GM12878 (cell line): ENCODE measurements around the gene FOXP4. TPM values are rescaled to one million over a fixed set of nuclear protein-coding genes. Genes with fewer than 3 reads are reported as not detected.

Experiments
- ATAC-seq: fragments of 200-7000 bp; cut with Tn5 transposase; 3 replicates; pipeline ENCODE4 v1.9.1; 2020; ENCODE audit warnings: mild to moderate bottlenecking, moderate library complexity
- BruUV-seq: library from RNA; stranded (reverse); fragments of 400-500 nt; replicated peaks from 2 replicates; lab custom pipeline; 2021; lab: Mats Ljungman, UMichigan
- CTCF ChIA-PET: fragments of 300-600 bp; sonication (Branson Sonifier 250); formaldehyde crosslinking; extraction: SDS; loops from one replicate; lab custom pipeline; 2021; ENCODE audit warnings: inconsistent platforms; lab: Yijun Ruan, JAX
- POLR2A ChIA-PET: fragments of 350-600 bp; formaldehyde crosslinking; extraction: SDS; loops from one replicate; lab custom pipeline; 2021; ENCODE audit warnings: inconsistent platforms; lab: Charles Lee
- RAD21 ChIA-PET: fragments of 300-600 bp; sonication (Branson Sonifier 250); formaldehyde crosslinking; loops from one replicate; lab custom pipeline; 2023; ENCODE audit warnings: antibody characterized with exemption; ENCODE audit not compliant: unreplicated experiment; lab: Charles Lee
- SMC1A ChIA-PET: fragments of 300-600 bp; sonication (Branson Sonifier 250); formaldehyde crosslinking; loops from one replicate; lab custom pipeline; 2023; ENCODE audit not compliant: unreplicated experiment, uncharacterized antibody; lab: Charles Lee
- DNase-seq: peaks from one replicate; pipeline ENCODE4 v3.0.0-alpha.2; 2011; ENCODE audit warnings: low read depth, low spot score
- FAIRE-seq: peaks from 3 replicates; lab custom pipeline; 2011; peaks lifted over from hg19 to GRCh38; lab: Jason Lieb, UNC
- H2AFZ ChIP-seq: 2 replicates; pipeline ENCODE4 v1.6.0; 2011; ENCODE audit warnings: low read depth, low read length, control low read depth; ENCODE audit not compliant: control insufficient read depth
- H3K27ac ChIP-seq: 2 replicates; pipeline ENCODE4 v1.5.1; 2011; ENCODE audit warnings: control low read depth; ENCODE audit not compliant: control insufficient read depth, insufficient read depth
- H3K27me3 ChIP-seq, 2 experiments: replicated peaks in 1 of 2; 2 replicates each; pipeline versions ENCODE4 v1.6.0 to v1.6.1; 2011; ENCODE audit warnings: low read length in 1 of 2; ENCODE audit not compliant: control insufficient read depth in 2 of 2, insufficient read depth in 2 of 2
- H3K36me3 ChIP-seq, 2 experiments: 2 replicates each; pipeline ENCODE4 v1.5.1; 2011; ENCODE audit warnings: low read length in 1 of 2; ENCODE audit not compliant: control insufficient read depth in 2 of 2, insufficient read depth in 2 of 2
- H3K4me1 ChIP-seq: 2 replicates; pipeline ENCODE4 v1.6.1; 2011; ENCODE audit warnings: mild to moderate bottlenecking, low read length, moderate library complexity, mixed read lengths; ENCODE audit not compliant: control insufficient read depth, insufficient read depth
- H3K4me2 ChIP-seq: 2 replicates; pipeline ENCODE4 v1.6.0; 2011; ENCODE audit warnings: control low read depth; ENCODE audit not compliant: control insufficient read depth, insufficient read depth
- H3K4me3 ChIP-seq: fragments of 200-600 bp; sonication (generic); 2 replicates; pipeline ENCODE4 v1.5.1; 2016
- H3K79me2 ChIP-seq: 2 replicates; pipeline ENCODE4 v1.6.0; 2011; ENCODE audit warnings: low read length; ENCODE audit not compliant: control insufficient read depth, insufficient read depth
- H3K9ac ChIP-seq: 2 replicates; pipeline ENCODE4 v1.8.0; 2011; ENCODE audit warnings: low read length, control low read depth, mixed read lengths; ENCODE audit not compliant: control insufficient read depth, insufficient read depth
- H3K9me3 ChIP-seq: replicated peaks from 3 replicates; pipeline ENCODE4 v1.5.1; 2011; ENCODE audit warnings: mild to moderate bottlenecking, low read length; ENCODE audit not compliant: control insufficient read depth, insufficient read depth
- H4K20me1 ChIP-seq: 2 replicates; pipeline ENCODE4 v1.6.0; 2011; ENCODE audit not compliant: control insufficient read depth, insufficient read depth
- FOXK2 ChIP-seq: fragments of 450-650 bp; IDR thresholded peaks from 2 replicates; pipeline ENCODE4 v1.6.1; 2017; ENCODE audit warnings: mild to moderate bottlenecking, moderate library complexity
- MEF2B ChIP-seq: fragments of 450-650 bp; IDR thresholded peaks from 2 replicates; pipeline ENCODE4 v1.6.1; 2018; ENCODE audit warnings: mild to moderate bottlenecking, moderate library complexity; ENCODE audit not compliant: partially characterized antibody, poor library complexity, severe bottlenecking
- RELA ChIP-seq: fragments of 450-650 bp; IDR thresholded peaks from 2 replicates; pipeline ENCODE4 v1.8.0; 2014; ENCODE audit warnings: borderline replicate concordance; ENCODE audit not compliant: partially characterized antibody
- SUZ12 ChIP-seq: fragments of 200-600 bp; sonication (generic); IDR thresholded peaks from one replicate; pipeline ENCODE4 v1.6.1; 2018; ENCODE audit warnings: antibody characterized with exemption, mild to moderate bottlenecking; ENCODE audit not compliant: unreplicated experiment
- WGBS: methylation state at CpG from one replicate; pipeline ENCODE4 v1.1.6; 2016; ENCODE audit warnings: low lambda C conversion rate; ENCODE audit not compliant: insufficient replicate concordance, insufficient coverage; ENCODE audit errors: missing lambda C conversion rate; 5-methylcytosine and 5-hydroxymethylcytosine counted together
- in situ Hi-C: fragments of 300-500 bp; cut with MboI; formaldehyde crosslinking; loops from 9 replicates; pipeline ENCODE4 v1.14.3; 2018; ENCODE audit warnings: mixed read lengths
- intact Hi-C: fragments of 100-400 bp; cut with micrococcal nuclease; formaldehyde crosslinking; loops from one replicate; pipeline ENCODE4 v1.14.2; 2022; ENCODE audit not compliant: unreplicated experiment
- polyA plus RNA-seq, 11 experiments: library from polyadenylated mRNA; depleted of rRNA in 4 of 11; unstranded in 6 of 11; stranded (reverse) in 5 of 11; fragments of >200 nt; fragmentation: Nextera tagmentation in 4 of 11; fragmentation: Illumina TruSeq in 1 of 11; extraction: Ambion mirVana in 4 of 11; extraction: Trizol in 1 of 11; gene quantifications; 1 replicate in 1 of 11; 2 replicates in 10 of 11; pipeline versions ENCODE4 v1.2.1 to v1.2.3, GENCODE V29; 2011 to 2016; ENCODE audit warnings: inconsistent platforms in 2 of 11, missing spikeins in 2 of 11, low read depth in 1 of 11
- total RNA-seq, 4 experiments: library from RNA; depleted of rRNA in 3 of 4; stranded (reverse); fragments of >200 nt in 3 of 4; fragmentation: Illumina TruSeq in 1 of 4; extraction: Trizol in 1 of 4; gene quantifications; 2 replicates each; pipeline versions ENCODE4 v1.2.1 to v1.2.3, GENCODE V29; 2013 to 2021
- TF ChIP-seq, protein P1 (sequence below): fragments of 450-650 bp; formaldehyde crosslinking; IDR thresholded peaks from 2 replicates; pipeline ENCODE4 v1.4.0; 2022; ENCODE audit warnings: mild to moderate bottlenecking, moderate library complexity
- TF ChIP-seq, protein P2 (sequence below): IDR thresholded peaks from 2 replicates; pipeline ENCODE4 v1.6.1; 2012; ENCODE audit warnings: low read depth, low read length, improper control_type of control experiment

FOXP4 gene
- total and polyA plus RNA-seq, 10 of the 15 experiments (the other 5 are each of a cell fraction or from before 2014, with no cell fraction given), result 0.31 to 46.1 (median 2.3) TPM

DNA sequence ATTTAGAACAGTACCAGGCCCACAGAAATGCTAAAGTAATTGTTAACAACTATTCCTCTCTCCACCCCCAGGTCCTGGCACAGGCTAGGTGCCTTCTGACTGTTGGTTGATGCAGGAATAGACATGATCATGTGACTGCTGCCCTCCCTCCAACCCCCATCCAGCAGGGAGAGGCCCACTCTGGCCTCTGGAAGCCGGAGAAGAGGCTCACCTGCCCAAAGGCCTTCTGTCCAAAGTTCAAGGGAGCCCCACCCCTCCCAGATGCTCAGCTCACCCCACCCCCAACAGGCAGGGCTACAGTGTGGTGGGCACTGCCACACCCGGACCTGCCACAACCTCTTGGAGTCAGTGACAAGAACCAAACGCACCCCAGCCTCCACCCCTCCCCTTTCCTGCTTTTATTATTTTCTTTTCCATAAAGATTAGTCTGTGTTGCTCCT lies 26.9 kb upstream of the FOXP4 start:
- Histone ChIP-seq H3K4me3 (no peak overlapping the region), H3K79me2 (no peaks in the 10 kb centered on the region), H3K4me2 (no peak overlapping the region), H4K20me1 (no peaks in the 10 kb centered on the region), H3K36me3 (no peaks in the 10 kb centered on the region), H3K9ac (no peak overlapping the region), H2AFZ (no peak overlapping the region), H3K27ac (no peak overlapping the region), H3K4me1 (no peaks in the 10 kb centered on the region), H3K9me3 (no peaks in the 10 kb centered on the region), H3K27me3 (no peaks in the 10 kb centered on the region; a peak in 1 of 4 replicates)
- ChIA-PET POLR2A (no interaction called here), CTCF (interaction anchor here (1.3 kb wide), 1 partner anchor 10 kb away, joined by 3 read pairs; no protein-coding TSS in a partner anchor), SMC1A (interaction anchor here (1.1 to 2.7 kb wide), 3 partner anchors 14 to 47 kb away, joined by 3 to 8 read pairs (median 5); no protein-coding TSS in a partner anchor), RAD21 (interaction anchor here (1.6 kb wide), 1 partner anchor 55 kb away, joined by 5 read pairs; no protein-coding TSS in a partner anchor)
- no peak for DNase-seq
- no TSS peak for BruUV-seq
- no peak for ATAC-seq
- WGBS, result 11% methylated on average over 3 of the region's 3 CpGs
- no peak for TF ChIP-seq SUZ12
- TF ChIP-seq FOXK2, result no peak
- TF ChIP-seq, protein P1, sequence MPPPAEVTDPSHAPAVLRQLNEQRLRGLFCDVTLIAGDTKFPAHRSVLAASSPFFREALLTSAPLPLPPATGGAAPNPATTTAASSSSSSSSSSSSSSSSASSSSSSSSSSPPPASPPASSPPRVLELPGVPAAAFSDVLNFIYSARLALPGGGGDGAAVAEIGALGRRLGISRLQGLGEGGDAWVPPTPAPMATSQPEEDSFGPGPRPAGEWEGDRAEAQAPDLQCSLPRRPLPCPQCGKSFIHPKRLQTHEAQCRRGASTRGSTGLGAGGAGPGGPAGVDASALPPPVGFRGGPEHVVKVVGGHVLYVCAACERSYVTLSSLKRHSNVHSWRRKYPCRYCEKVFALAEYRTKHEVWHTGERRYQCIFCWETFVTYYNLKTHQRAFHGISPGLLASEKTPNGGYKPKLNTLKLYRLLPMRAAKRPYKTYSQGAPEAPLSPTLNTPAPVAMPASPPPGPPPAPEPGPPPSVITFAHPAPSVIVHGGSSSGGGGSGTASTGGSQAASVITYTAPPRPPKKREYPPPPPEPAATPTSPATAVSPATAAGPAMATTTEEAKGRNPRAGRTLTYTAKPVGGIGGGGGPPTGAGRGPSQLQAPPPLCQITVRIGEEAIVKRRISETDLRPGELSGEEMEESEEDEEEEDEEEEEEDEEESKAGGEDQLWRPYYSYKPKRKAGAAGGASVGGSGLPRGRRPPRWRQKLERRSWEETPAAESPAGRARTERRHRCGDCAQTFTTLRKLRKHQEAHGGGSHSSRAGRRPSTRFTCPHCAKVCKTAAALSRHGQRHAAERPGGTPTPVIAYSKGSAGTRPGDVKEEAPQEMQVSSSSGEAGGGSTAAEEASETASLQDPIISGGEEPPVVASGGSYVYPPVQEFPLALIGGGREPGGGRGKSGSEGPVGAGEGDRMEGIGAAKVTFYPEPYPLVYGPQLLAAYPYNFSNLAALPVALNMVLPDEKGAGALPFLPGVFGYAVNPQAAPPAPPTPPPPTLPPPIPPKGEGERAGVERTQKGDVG (CRISPR knock-in tag), result no peak
- TF ChIP-seq RELA, result no peak
- no peak for TF ChIP-seq MEF2B
- TF ChIP-seq, protein P2, sequence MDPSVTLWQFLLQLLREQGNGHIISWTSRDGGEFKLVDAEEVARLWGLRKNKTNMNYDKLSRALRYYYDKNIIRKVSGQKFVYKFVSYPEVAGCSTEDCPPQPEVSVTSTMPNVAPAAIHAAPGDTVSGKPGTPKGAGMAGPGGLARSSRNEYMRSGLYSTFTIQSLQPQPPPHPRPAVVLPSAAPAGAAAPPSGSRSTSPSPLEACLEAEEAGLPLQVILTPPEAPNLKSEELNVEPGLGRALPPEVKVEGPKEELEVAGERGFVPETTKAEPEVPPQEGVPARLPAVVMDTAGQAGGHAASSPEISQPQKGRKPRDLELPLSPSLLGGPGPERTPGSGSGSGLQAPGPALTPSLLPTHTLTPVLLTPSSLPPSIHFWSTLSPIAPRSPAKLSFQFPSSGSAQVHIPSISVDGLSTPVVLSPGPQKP, result no peak
- in situ Hi-C loops (no loop called here), intact Hi-C loops (no loop called here)
- FAIRE-seq, result no peak
